ENCODE results near the gene S1PR5. TPM values are rescaled to one million over a fixed set of nuclear protein-coding genes. Genes with fewer than 3 reads are reported as not detected.

S1PR5 gene
- total and polyA plus RNA-seq, 9 of the 15 experiments (the other 6 are each of a cell fraction or from before 2014, with no cell fraction given), result 0.03 to 0.54 (median 0.35) TPM; not detected in 4

GRCh38 chr19:10478476-10478875 lies 38.8 kb downstream of the S1PR5 start:
- no TSS peak for BruUV-seq (replicated peaks)
- no peak for FAIRE-seq
- TF ChIP-seq TAF7 (tag; IDR thresholded peaks at IDR 0.05), result no peak
- TF ChIP-seq RERE (CRISPR knock-in tag; IDR thresholded peaks at IDR 0.05; ENCODE audit: borderline replicate concordance), result no peak
- no peak for TF ChIP-seq RBM17 (IDR thresholded peaks at IDR 0.05; ENCODE audit: borderline replicate concordance, low read depth, low read length)
- no peak for TF ChIP-seq SAFB2 (IDR thresholded peaks at IDR 0.05; ENCODE audit: borderline replicate concordance, low read depth, low read length, severe bottlenecking)
- TF ChIP-seq BCOR (IDR thresholded peaks at IDR 0.05), result peak; percentile 86
- no peak for TF ChIP-seq ETV6 (IDR thresholded peaks at IDR 0.05; ENCODE audit: borderline replicate concordance in 1 of 2, low read depth in 2 of 2, low read length in 1 of 2)
- TF ChIP-seq ETV6 (CRISPR knock-in tag; IDR thresholded peaks at IDR 0.05; ENCODE audit: borderline replicate concordance), result no peak
- peak overlapping the region; percentile 42 for H2AFZ ChIP-seq (ENCODE audit: low read depth, low read length)
- WGBS (ENCODE audit: insufficient coverage, low coverage, missing lambda C conversion rate), result 14% methylated on average over 5 of the region's 5 CpGs
- peaks cover 14 to 26% of the 10 kb centered on the region in 2 experiments; a peak in 4 of 5 replicates for H3K4me1 ChIP-seq (replicated peaks in 1 of 2; ENCODE audit: control insufficient read depth in 2 of 2, insufficient read depth in 2 of 2, low read length in 2 of 2)
- H4K20me1 ChIP-seq (replicated peaks; ENCODE audit: control insufficient read depth, insufficient read depth, low read length), result no peaks in the 10 kb centered on the region
- no peaks in the 10 kb centered on the region for H3K36me3 ChIP-seq (ENCODE audit: control insufficient read depth, insufficient read depth, low read length)
- ChIA-PET CTCF (ENCODE audit: low intra/inter-chr PET ratio) (no interaction called here), POLR2A (interaction anchor here (0.6 to 1.0 kb wide), 3 partner anchors 12 to 49 kb away, joined by 3 to 7 read pairs (median 4); no protein-coding TSS in a partner anchor)
- H3K9me1 ChIP-seq (ENCODE audit: control insufficient read depth, insufficient read depth, low read length), result no peaks in the 10 kb centered on the region
- intact Hi-C loops (cut with micrococcal nuclease), result loop anchor here (5.0 kb wide), 2 partner anchors 56 to 89 kb away; partner anchors contain the start of genes CDKN2D, KRI1 and PDE4A
- H3K9ac ChIP-seq (ENCODE audit: insufficient read depth in 1 of 2, low read depth in 2 of 2, low read length in 2 of 2), result no peak overlapping the region
- DNase-seq (ENCODE audit: extremely low read depth in 1 of 4, low spot score in 3 of 4), result no peak
- no peak for ATAC-seq
- peak overlapping the region; percentile 52 for H3K4me2 ChIP-seq (ENCODE audit: insufficient read depth, low read length)
- H3K27ac ChIP-seq (ENCODE audit: extremely low read depth, low read depth, low read length), result no peak overlapping the region
- no peaks in the 10 kb centered on the region for H3K27me3 ChIP-seq (ENCODE audit: control insufficient read depth in 2 of 2, insufficient read depth in 2 of 2, low read length in 2 of 2)
- no peaks in the 10 kb centered on the region for H3K79me2 ChIP-seq (ENCODE audit: control insufficient read depth, insufficient read depth, low read length)
- in situ Hi-C loops (cut with MboI), result no loop called here
- no peaks in the 10 kb centered on the region for H3K9me3 ChIP-seq (replicated peaks; ENCODE audit: control insufficient read depth, insufficient read depth, low read depth, low read length)
- no peak overlapping the region for H3K4me3 ChIP-seq

Data from K562 (cell line).